Karpas-422 (cell line): ENCODE data around the gene LDHD. TPM values are rescaled to one million over a fixed set of nuclear protein-coding genes. Genes with fewer than 3 reads are reported as not detected.

Experiments used
- DNase-seq: peaks from one replicate; pipeline ENCODE4 v3.0.0-alpha.2; 2015
- H2AFZ ChIP-seq: fragments of 200-600 bp; sonication (generic); 2 replicates; pipeline ENCODE4 v1.6.1; 2014; ENCODE audit warnings: antibody characterized with exemption, low read length, mixed read lengths
- H3K27ac ChIP-seq: fragments of 200-600 bp; sonication (generic); 2 replicates; pipeline ENCODE4 v1.5.1; 2014; ENCODE audit warnings: mild to moderate bottlenecking, low read length, moderate library complexity
- H3K27me3 ChIP-seq: fragments of 200-600 bp; sonication (generic); 2 replicates; pipeline ENCODE4 v1.6.1; 2014; ENCODE audit warnings: low read length, mixed read lengths
- H3K36me3 ChIP-seq: fragments of 200-600 bp; sonication (generic); 2 replicates; pipeline ENCODE4 v1.6.1; 2014; ENCODE audit warnings: low read length, mixed read lengths; ENCODE audit not compliant: insufficient read depth
- H3K4me1 ChIP-seq: fragments of 200-600 bp; sonication (generic); 2 replicates; pipeline ENCODE4 v1.6.1; 2014; ENCODE audit warnings: mild to moderate bottlenecking, low read length, mixed read lengths
- H3K4me2 ChIP-seq: fragments of 200-600 bp; sonication (generic); 2 replicates; pipeline ENCODE4 v1.6.1; 2014; ENCODE audit warnings: low read length, low read depth, mild to moderate bottlenecking; ENCODE audit not compliant: poor library complexity, severe bottlenecking
- H3K4me3 ChIP-seq: fragments of 200-600 bp; sonication (generic); 2 replicates; pipeline ENCODE4 v1.5.1; 2014; ENCODE audit warnings: mild to moderate bottlenecking, antibody characterized with exemption, low read length, mixed read lengths
- H3K79me2 ChIP-seq: fragments of 200-600 bp; sonication (generic); 2 replicates; pipeline ENCODE4 v1.6.1; 2014; ENCODE audit warnings: mild to moderate bottlenecking, low read length, mixed read lengths
- H3K9ac ChIP-seq: fragments of 200-600 bp; sonication (generic); 2 replicates; pipeline ENCODE4 v1.6.0; 2014; ENCODE audit warnings: low read length
- H3K9me2 ChIP-seq: fragments of 200-600 bp; sonication (generic), shearing (Covaris generic); replicated peaks from 2 replicates; pipeline ENCODE4 v1.6.0; 2014; ENCODE audit warnings: mild to moderate bottlenecking, low read length, moderate library complexity; ENCODE audit not compliant: insufficient read depth
- H3K9me3 ChIP-seq: fragments of 300-700, 200-600 bp; sonication (generic); 2 replicates; pipeline ENCODE4 v1.6.1; 2014; ENCODE audit warnings: low read length, mixed read lengths
- H4K20me1 ChIP-seq: fragments of 200-600 bp; sonication (generic); 2 replicates; pipeline ENCODE4 v1.6.1; 2014; ENCODE audit warnings: mild to moderate bottlenecking, antibody characterized with exemption, low read length, low read depth; ENCODE audit not compliant: insufficient read depth
- total RNA-seq: library from RNA; depleted of rRNA; stranded (reverse); fragments of >200 nt; shearing (Covaris generic); gene quantifications from 2 replicates; pipeline ENCODE4 v1.2.3, GENCODE V29; 2014; ENCODE audit warnings: low replicate concordance

The LDHD gene
- total RNA-seq, 1 experiment from 2014 or later: not detected

DNA sequence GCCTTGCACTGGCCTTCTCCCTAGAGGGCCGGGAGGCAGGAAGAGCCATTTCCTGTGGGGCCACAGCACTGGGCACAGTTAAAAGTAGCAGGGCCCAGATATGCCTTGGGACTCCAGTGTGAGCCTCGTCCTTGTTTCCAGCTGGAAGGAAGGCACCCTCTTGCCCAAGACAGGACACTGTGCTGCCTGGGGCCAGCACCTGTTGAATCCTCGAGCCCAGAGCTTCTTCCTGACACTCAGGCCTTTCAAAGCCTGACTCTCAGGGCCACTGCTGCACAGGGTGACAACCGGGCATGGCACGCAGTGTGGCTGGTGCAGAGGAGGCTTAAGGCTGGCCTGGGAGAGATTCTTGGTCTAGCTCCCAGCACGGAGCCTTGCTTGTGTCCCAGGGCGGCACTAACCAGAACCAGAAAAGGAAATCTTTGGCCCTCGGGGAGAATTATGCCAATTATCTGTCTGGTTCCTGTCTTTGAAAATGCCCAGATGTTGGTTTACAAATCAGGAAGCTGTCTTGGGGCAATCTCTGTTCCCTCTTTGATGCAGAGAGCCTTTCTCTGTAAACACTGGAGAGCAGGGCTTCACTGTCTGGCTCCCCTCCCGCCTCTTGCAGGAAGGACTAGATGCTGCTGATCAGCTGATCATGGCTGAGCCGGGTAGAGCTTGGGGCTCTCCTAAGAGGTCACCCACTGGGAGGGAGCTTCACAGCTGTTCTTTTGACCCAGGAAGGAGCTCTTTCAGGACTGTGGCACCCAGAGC, 11.1 kb downstream of the LDHD start:
- Histone ChIP-seq H3K27ac (no peak overlapping the region), H3K79me2 (no peaks in the 10 kb centered on the region), H3K4me1 (peaks cover 38% of the 10 kb centered on the region), H2AFZ (no peak overlapping the region), H3K27me3 (no peaks in the 10 kb centered on the region), H3K36me3 (no peaks in the 10 kb centered on the region), H3K4me3 (no peak overlapping the region), H4K20me1 (no peaks in the 10 kb centered on the region), H3K9me3 (no peaks in the 10 kb centered on the region), H3K9ac (no peak overlapping the region; the same call in 1 of the 2 replicates), H3K4me2 (no peak overlapping the region), H3K9me2 (no peaks in the 10 kb centered on the region)
- DNase-seq: peak; percentile 54

DNA sequence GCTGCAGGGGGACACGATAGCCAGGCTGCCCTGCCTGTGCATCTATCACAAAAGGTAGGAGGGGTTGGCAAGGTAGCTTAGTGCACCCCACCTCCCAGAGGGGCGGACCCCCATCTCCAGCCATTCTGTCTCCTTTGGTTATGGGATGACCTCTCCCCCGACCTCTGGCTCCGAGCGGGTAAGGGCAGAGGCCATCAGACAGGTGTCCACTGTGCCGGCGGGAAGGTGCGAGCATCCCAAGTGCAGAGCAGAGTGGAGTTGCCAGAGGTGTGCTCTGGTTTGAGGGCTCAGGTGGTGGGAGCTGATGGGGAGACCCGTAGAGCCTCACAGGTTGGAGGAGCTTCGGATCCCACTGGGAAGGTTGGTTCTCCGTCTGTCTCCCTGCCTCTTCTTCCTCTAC, 11.7 kb downstream of the LDHD start:
- no peak for DNase-seq

DNA sequence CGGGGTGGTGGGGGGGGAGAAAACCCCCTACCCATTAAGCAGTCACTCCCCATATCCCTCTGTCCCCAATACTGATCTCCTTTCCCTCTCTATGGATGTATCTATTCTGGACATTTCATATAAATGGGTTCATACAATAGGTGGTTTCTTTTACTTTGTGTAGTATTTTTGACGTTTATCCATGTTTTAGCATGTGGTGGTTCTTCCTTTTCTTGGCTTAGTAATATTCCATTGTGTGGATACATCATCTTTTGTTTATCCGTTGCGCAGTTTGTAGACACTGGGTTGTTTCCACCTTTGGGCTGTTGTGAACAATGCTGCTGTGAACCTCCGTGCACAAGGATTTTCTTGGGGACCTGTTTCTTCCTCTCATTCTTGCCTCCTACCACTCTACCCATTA, 12.6 kb downstream of the LDHD start:
- no peaks in the 10 kb centered on the region for H3K9me3 ChIP-seq
- H3K27me3 ChIP-seq: no peaks in the 10 kb centered on the region
- no peaks in the 10 kb centered on the region for H3K9me2 ChIP-seq
- peaks cover 34% of the 10 kb centered on the region for H3K4me1 ChIP-seq
- DNase-seq: no peak
- H4K20me1 ChIP-seq: no peaks in the 10 kb centered on the region
- H2AFZ ChIP-seq: no peak overlapping the region
- no peak overlapping the region for H3K4me3 ChIP-seq
- no peak overlapping the region for H3K4me2 ChIP-seq
- no peaks in the 10 kb centered on the region for H3K79me2 ChIP-seq
- no peaks in the 10 kb centered on the region for H3K36me3 ChIP-seq
- no peak overlapping the region for H3K27ac ChIP-seq
- no peak overlapping the region for H3K9ac ChIP-seq

More for the DNA sequence above, 11.7 kb downstream of the LDHD start:
- H2AFZ ChIP-seq: no peak overlapping the region
- H4K20me1 ChIP-seq: no peaks in the 10 kb centered on the region
- no peaks in the 10 kb centered on the region for H3K9me2 ChIP-seq
- no peaks in the 10 kb centered on the region for H3K79me2 ChIP-seq
- H3K36me3 ChIP-seq: no peaks in the 10 kb centered on the region
- no peak overlapping the region for H3K27ac ChIP-seq
- no peak overlapping the region for H3K4me3 ChIP-seq
- no peak overlapping the region for H3K4me2 ChIP-seq
- peaks cover 34% of the 10 kb centered on the region for H3K4me1 ChIP-seq
- no peaks in the 10 kb centered on the region for H3K9me3 ChIP-seq
- H3K9ac ChIP-seq: no peak overlapping the region
- no peaks in the 10 kb centered on the region for H3K27me3 ChIP-seq

DNA sequence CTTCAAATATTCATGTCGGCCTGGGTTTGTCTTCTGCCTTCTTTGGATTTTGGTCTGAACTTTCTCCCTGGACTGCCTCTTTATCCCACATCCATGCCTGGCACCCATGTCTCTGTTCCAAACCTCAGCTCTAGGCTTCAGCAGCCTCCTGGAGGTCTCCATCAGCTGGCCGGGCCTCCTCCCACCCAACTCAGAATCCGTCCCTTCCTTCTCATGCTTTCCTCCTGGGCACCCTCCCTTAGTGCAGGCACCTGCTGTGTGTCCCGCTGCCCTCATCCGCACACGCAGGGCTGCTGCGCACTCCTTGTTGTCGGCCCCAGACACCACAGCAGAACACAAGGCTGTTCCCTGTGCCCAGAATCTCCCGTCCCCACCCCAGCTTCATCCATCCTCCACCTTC, 14.0 kb downstream of the LDHD start:
- no peaks in the 10 kb centered on the region for H3K9me3 ChIP-seq
- no peaks in the 10 kb centered on the region for H3K27me3 ChIP-seq
- H3K27ac ChIP-seq: no peak overlapping the region
- peaks cover 26% of the 10 kb centered on the region for H3K4me1 ChIP-seq
- no peaks in the 10 kb centered on the region for H4K20me1 ChIP-seq
- no peak overlapping the region for H3K4me3 ChIP-seq
- H3K9ac ChIP-seq: no peak overlapping the region
- no peaks in the 10 kb centered on the region for H3K79me2 ChIP-seq
- DNase-seq: no peak
- no peak overlapping the region for H2AFZ ChIP-seq
- no peak overlapping the region for H3K4me2 ChIP-seq
- no peaks in the 10 kb centered on the region for H3K9me2 ChIP-seq
- no peaks in the 10 kb centered on the region for H3K36me3 ChIP-seq

DNA sequence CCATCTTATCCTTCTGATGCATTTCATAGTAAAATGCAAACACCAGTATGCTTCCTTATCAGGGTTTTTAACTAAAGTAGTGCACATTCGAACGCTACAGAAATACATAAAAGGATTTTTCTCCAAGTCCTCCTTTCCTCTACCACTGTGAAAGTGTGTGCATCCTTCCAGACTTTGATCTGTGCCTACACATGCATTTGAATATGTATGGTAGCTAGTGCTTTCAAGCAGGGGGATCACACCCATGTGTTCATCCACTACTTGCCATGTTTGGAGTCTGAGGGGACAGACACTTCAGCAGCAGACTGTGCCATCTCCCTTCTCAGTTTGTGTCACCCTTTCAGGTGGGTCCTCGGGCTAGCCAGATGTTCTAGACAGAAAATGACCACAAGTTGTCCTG, 14.9 kb downstream of the LDHD start:
- Histone ChIP-seq H3K9me2 (no peaks in the 10 kb centered on the region), H3K4me1 (peaks cover 25% of the 10 kb centered on the region), H3K4me3 (no peak overlapping the region), H3K79me2 (no peaks in the 10 kb centered on the region), H3K9ac (no peak overlapping the region), H3K27ac (no peak overlapping the region), H3K4me2 (no peak overlapping the region), H4K20me1 (no peaks in the 10 kb centered on the region), H3K9me3 (no peaks in the 10 kb centered on the region), H2AFZ (no peak overlapping the region), H3K36me3 (no peaks in the 10 kb centered on the region), H3K27me3 (no peaks in the 10 kb centered on the region)
- no peak for DNase-seq

DNA sequence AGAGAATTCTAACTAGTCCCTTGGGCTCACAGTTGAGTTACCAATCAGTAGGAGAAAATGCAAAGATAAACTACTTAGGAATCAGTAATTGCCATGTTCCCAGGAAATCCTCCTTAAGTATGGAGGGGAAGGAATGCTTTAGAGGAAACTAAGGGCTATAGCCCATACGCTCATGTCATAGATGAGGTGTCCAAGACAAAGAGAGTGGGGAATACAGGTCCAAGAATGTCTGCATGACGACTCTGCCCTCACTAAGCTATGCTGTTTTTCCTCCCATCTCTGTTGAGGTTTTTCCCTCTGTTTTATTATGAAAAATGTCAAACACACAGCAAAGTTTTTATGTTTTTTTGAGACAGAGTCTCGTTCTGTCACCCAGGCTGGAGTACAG, 16.0 kb downstream of the LDHD start:
- H2AFZ ChIP-seq: no peak overlapping the region
- no peaks in the 10 kb centered on the region for H3K27me3 ChIP-seq
- no peak for DNase-seq
- no peak overlapping the region for H3K27ac ChIP-seq
- no peak overlapping the region for H3K9ac ChIP-seq
- H3K79me2 ChIP-seq: no peaks in the 10 kb centered on the region
- no peaks in the 10 kb centered on the region for H3K9me2 ChIP-seq
- no peaks in the 10 kb centered on the region for H3K36me3 ChIP-seq
- H3K9me3 ChIP-seq: no peaks in the 10 kb centered on the region
- H3K4me2 ChIP-seq: no peak overlapping the region
- H3K4me1 ChIP-seq: peaks cover 19% of the 10 kb centered on the region
- no peak overlapping the region for H3K4me3 ChIP-seq
- H4K20me1 ChIP-seq: no peaks in the 10 kb centered on the region

DNA sequence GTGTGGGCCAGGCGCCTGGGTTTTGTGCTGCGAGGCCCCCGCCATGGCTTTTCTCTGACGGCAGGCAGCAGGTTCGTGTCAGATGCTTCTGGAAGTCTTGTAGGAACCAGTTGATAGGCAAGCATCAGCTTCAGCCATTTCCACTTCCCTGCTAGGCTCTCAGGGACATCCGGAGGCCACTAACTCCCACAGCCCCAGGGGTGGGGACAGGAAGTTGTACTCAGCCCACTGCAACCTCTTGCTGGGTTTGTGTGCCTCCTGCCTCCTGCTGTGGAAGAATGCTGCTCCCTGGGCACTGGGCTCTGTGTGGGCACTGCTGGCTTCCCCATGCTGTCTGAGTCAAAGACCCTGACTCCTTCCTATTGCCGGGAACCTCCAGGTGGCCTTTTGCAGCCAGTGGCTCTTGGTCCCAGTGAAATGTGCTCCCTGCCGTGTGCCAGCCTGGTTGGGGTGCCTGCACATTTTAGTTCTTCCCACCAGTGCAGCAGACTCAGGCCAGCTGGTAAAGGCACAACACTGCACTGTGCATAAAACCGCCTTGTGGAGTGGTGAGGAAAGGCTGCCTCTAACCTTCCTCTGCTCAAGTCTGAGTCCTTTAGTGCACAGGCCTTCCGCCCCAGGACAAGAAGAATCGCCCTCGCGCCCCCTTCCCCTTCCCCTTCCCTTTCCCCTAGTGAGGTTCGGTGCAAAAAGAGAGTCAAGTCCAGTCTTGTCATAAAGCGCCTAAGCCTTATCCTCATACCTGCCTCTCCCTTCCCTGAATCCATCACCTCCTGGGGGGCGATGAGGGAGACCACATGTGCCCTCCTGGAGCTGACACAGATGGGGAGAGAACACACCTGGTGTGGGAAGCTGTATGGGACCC, 16.6 kb downstream of the LDHD start:
- no peaks in the 10 kb centered on the region for H3K9me3 ChIP-seq
- no peaks in the 10 kb centered on the region for H4K20me1 ChIP-seq
- no peaks in the 10 kb centered on the region for H3K9me2 ChIP-seq
- no peak overlapping the region for H3K4me2 ChIP-seq
- no peaks in the 10 kb centered on the region for H3K27me3 ChIP-seq
- no peak overlapping the region for H3K27ac ChIP-seq
- H3K79me2 ChIP-seq: no peaks in the 10 kb centered on the region
- no peaks in the 10 kb centered on the region for H3K36me3 ChIP-seq
- no peak overlapping the region for H3K4me3 ChIP-seq
- DNase-seq: no peak
- peaks cover 14% of the 10 kb centered on the region for H3K4me1 ChIP-seq
- H3K9ac ChIP-seq: no peak overlapping the region
- no peak overlapping the region for H2AFZ ChIP-seq

DNA sequence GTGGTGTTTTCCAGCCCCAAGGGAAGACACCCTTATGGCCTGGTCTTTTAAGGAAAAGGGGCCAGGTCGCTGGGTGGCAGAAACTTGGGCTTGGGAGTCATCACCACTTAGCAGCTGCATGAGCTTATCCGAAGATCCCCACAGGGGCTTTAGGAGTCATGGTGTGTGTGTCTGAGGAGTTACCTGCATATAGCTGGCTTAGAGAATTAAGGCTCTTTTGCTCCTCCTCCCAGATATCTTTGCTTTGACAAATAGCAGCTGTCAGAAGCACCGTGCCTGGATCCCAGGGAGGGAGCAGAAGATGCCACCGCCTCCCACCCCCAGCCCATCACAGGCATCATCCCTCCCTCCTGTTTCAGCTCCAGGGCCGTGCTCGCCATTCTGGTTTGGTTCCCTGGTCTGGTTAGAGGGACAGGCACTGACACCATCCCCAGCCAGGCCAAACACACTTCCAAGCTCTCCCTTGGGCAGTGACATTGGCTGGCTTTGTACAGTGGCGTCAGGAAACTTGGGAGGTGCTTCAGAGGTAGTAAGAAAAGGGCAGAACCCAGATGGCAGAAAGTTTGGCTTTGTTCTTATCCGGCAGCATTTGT, 17.4 kb downstream of the LDHD start:
- Histone ChIP-seq H4K20me1 (no peaks in the 10 kb centered on the region), H3K9me3 (no peaks in the 10 kb centered on the region), H3K27me3 (no peaks in the 10 kb centered on the region), H3K4me2 (no peak overlapping the region), H3K79me2 (no peaks in the 10 kb centered on the region), H2AFZ (no peak overlapping the region), H3K36me3 (no peaks in the 10 kb centered on the region), H3K9me2 (no peaks in the 10 kb centered on the region), H3K4me1 (peaks cover 14% of the 10 kb centered on the region), H3K9ac (no peak overlapping the region), H3K27ac (no peak overlapping the region), H3K4me3 (no peak overlapping the region)
- DNase-seq: no peak
